ENCODE data around the gene SYNE3.

GRCh38 chr14:95557291-95557690 lies 40.8 kb upstream of the SYNE3 start:
- TF ChIP-seq, protein P1, sequence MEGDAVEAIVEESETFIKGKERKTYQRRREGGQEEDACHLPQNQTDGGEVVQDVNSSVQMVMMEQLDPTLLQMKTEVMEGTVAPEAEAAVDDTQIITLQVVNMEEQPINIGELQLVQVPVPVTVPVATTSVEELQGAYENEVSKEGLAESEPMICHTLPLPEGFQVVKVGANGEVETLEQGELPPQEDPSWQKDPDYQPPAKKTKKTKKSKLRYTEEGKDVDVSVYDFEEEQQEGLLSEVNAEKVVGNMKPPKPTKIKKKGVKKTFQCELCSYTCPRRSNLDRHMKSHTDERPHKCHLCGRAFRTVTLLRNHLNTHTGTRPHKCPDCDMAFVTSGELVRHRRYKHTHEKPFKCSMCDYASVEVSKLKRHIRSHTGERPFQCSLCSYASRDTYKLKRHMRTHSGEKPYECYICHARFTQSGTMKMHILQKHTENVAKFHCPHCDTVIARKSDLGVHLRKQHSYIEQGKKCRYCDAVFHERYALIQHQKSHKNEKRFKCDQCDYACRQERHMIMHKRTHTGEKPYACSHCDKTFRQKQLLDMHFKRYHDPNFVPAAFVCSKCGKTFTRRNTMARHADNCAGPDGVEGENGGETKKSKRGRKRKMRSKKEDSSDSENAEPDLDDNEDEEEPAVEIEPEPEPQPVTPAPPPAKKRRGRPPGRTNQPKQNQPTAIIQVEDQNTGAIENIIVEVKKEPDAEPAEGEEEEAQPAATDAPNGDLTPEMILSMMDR (IDR thresholded peaks at IDR 0.05) = no peak
- no peak for TF ChIP-seq POLR2A (IDR thresholded peaks at IDR 0.05)
